Tibial nerve (tissue), 3 donors: Measurements from ENCODE around the gene COL9A3.

Experiments
- POLR2A ChIP-seq, 2 donors: fragments of 450-650 bp; IDR thresholded peaks; one replicate each; pipeline ENCODE4 v1.6.1; 2017; ENCODE audit warnings: antibody characterized with exemption in 2 of 2, mild to moderate bottlenecking in 2 of 2, moderate library complexity in 2 of 2
- TF ChIP-seq, protein P1 (sequence below), 5 experiments: fragments of 200-600 bp in 3 of 5; fragments of 450-650 bp in 2 of 5; sonication (generic) in 3 of 5; IDR thresholded peaks; one replicate each; pipeline ENCODE4 v1.5.1; 2016 to 2019; ENCODE audit warnings: antibody characterized with exemption in 5 of 5, mild to moderate bottlenecking in 3 of 5, moderate library complexity in 2 of 5

DNA sequence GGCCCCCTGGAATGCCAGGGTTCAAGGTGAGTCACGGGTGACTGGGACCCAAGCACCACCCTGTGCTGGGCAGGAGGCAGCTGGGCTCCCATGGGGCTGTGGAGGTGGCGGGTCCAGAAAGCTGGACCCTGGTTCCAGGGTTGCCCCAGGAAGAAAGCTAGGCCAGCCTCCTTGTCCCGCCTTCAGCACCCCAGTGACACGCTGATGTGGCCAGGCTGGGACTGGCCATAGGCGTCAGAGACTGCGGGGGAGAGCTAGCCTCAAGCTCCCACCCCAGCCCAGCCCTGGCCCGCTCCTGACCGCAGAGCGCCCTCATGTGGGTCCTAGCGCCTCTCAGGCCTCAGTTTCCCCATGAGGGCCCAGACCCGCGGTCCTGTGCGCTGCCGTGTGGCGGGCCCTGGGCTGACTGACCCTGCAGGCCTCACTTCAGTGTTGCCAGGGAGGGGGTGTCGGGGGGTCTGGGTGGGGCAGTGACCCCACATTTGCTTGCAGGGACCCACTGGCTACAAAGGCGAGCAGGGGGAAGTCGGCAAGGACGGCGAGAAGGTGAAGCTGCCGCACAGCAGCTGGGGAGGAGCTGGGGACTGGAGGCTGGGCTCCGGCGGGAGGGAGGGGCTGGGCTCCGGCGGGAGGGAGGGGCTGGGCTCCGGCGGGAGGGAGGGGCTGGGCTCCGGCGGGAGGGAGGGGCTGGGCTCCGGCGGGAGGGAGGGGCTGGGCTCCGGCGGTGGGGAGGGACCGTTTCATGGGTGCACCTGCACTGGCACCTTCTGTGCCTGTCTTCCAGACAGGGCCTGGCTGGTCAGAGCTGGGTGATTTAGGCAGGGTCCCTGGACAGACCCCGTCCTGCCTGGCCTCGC, 7.9 kb downstream of the COL9A3 start:
- TF ChIP-seq, protein P1, sequence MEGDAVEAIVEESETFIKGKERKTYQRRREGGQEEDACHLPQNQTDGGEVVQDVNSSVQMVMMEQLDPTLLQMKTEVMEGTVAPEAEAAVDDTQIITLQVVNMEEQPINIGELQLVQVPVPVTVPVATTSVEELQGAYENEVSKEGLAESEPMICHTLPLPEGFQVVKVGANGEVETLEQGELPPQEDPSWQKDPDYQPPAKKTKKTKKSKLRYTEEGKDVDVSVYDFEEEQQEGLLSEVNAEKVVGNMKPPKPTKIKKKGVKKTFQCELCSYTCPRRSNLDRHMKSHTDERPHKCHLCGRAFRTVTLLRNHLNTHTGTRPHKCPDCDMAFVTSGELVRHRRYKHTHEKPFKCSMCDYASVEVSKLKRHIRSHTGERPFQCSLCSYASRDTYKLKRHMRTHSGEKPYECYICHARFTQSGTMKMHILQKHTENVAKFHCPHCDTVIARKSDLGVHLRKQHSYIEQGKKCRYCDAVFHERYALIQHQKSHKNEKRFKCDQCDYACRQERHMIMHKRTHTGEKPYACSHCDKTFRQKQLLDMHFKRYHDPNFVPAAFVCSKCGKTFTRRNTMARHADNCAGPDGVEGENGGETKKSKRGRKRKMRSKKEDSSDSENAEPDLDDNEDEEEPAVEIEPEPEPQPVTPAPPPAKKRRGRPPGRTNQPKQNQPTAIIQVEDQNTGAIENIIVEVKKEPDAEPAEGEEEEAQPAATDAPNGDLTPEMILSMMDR (IDR thresholded peaks at IDR 0.05), result no peak
- TF ChIP-seq POLR2A (IDR thresholded peaks at IDR 0.05), result no peak
